ENCODE data around the gene SRPK2. TPM values are rescaled to one million over a fixed set of nuclear protein-coding genes. Genes with fewer than 3 reads are reported as not detected.

The SRPK2 gene
- polyA plus RNA-seq, 1 donor from 2014 or later: 118 TPM

GRCh38 chr7:105369944-105370343 is 18.8 kb downstream of the SRPK2 start:
- H3K4me3 ChIP-seq (ENCODE audit: low read length): no peak overlapping the region
- no peak overlapping the region for H3K9ac ChIP-seq (ENCODE audit: low read length)
- peaks cover 28% of the 10 kb centered on the region for H3K79me2 ChIP-seq (replicated peaks; ENCODE audit: insufficient read depth, low read length)
- no peak overlapping the region for H3K4me2 ChIP-seq (ENCODE audit: low read length)
- no peaks in the 10 kb centered on the region for H3F3A ChIP-seq (ENCODE audit: insufficient read depth, low read length, poor library complexity, severe bottlenecking)
- no peaks in the 10 kb centered on the region for H3K9me2 ChIP-seq (ENCODE audit: insufficient read depth, low read length)
- no peak overlapping the region for H2AFZ ChIP-seq (ENCODE audit: low read depth, low read length)
- H3K27ac ChIP-seq (ENCODE audit: low read length): no peak overlapping the region
- no peaks in the 10 kb centered on the region for H3K36me3 ChIP-seq (ENCODE audit: insufficient read depth, low read length)
- no peaks in the 10 kb centered on the region for H3K9me3 ChIP-seq (ENCODE audit: low read length)
- H4K20me1 ChIP-seq (ENCODE audit: insufficient read depth): no peaks in the 10 kb centered on the region
- H3K27me3 ChIP-seq (ENCODE audit: insufficient read depth, low read depth, low read length): no peaks in the 10 kb centered on the region
- TF ChIP-seq, protein P1, sequence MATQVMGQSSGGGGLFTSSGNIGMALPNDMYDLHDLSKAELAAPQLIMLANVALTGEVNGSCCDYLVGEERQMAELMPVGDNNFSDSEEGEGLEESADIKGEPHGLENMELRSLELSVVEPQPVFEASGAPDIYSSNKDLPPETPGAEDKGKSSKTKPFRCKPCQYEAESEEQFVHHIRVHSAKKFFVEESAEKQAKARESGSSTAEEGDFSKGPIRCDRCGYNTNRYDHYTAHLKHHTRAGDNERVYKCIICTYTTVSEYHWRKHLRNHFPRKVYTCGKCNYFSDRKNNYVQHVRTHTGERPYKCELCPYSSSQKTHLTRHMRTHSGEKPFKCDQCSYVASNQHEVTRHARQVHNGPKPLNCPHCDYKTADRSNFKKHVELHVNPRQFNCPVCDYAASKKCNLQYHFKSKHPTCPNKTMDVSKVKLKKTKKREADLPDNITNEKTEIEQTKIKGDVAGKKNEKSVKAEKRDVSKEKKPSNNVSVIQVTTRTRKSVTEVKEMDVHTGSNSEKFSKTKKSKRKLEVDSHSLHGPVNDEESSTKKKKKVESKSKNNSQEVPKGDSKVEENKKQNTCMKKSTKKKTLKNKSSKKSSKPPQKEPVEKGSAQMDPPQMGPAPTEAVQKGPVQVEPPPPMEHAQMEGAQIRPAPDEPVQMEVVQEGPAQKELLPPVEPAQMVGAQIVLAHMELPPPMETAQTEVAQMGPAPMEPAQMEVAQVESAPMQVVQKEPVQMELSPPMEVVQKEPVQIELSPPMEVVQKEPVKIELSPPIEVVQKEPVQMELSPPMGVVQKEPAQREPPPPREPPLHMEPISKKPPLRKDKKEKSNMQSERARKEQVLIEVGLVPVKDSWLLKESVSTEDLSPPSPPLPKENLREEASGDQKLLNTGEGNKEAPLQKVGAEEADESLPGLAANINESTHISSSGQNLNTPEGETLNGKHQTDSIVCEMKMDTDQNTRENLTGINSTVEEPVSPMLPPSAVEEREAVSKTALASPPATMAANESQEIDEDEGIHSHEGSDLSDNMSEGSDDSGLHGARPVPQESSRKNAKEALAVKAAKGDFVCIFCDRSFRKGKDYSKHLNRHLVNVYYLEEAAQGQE (IDR thresholded peaks at IDR 0.05; ENCODE audit: borderline replicate concordance): no peak
- TF ChIP-seq RAD21 (conservative IDR thresholded peaks at IDR 0.05) (no peak), MXI1 (conservative IDR thresholded peaks at IDR 0.05; ENCODE audit: poor library complexity, severe bottlenecking) (no peak), CTCF (IDR thresholded peaks at IDR 0.05; ENCODE audit: poor library complexity, severe bottlenecking) (no peak), SMC3 (conservative IDR thresholded peaks at IDR 0.05; ENCODE audit: poor library complexity) (no peak), TAF1 (IDR thresholded peaks at IDR 0.05; ENCODE audit: low read depth) (no peak), POLR2AphosphoS5 (IDR thresholded peaks at IDR 0.05) (no peak), EZH2 (IDR thresholded peaks at IDR 0.05; ENCODE audit: borderline replicate concordance, insufficient read depth, low read length, poor library complexity, severe bottlenecking) (no peak), EP300 (conservative IDR thresholded peaks at IDR 0.05; ENCODE audit: poor library complexity, severe bottlenecking) (no peak)

DNA sequence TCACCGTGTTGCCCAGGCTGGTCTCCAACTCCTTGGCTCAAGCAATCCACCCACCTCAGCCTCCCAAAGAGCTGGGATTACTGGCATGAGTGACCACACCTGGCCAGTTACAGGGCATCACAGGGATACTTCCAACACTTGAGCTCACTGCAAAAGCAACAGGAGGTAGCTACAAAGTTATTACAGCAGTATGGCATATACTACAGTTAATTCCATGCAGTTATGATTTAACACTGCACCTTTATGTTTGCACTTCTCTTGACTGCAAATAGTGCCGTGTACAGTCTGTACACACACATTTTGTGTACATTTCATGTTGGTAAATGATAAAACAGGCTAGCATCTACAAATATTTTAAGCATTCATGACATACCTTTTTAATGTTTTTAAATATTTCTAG is 21.3 kb downstream of the SRPK2 start:
- H4K20me1 ChIP-seq (ENCODE audit: insufficient read depth): no peaks in the 10 kb centered on the region

More for the DNA sequence above, 21.3 kb downstream of the SRPK2 start:
- H3K9me3 ChIP-seq (ENCODE audit: low read length): no peaks in the 10 kb centered on the region
- H3K9ac ChIP-seq (ENCODE audit: low read length): no peak overlapping the region
- H3K36me3 ChIP-seq (ENCODE audit: insufficient read depth, low read length): no peaks in the 10 kb centered on the region
- H3K79me2 ChIP-seq (replicated peaks; ENCODE audit: insufficient read depth, low read length): peaks cover 16% of the 10 kb centered on the region
- no peak overlapping the region for H2AFZ ChIP-seq (ENCODE audit: low read depth, low read length)
- H3K27me3 ChIP-seq (ENCODE audit: insufficient read depth, low read depth, low read length): no peaks in the 10 kb centered on the region
- H3K4me2 ChIP-seq (ENCODE audit: low read length): no peak overlapping the region
- no peak for TF ChIP-seq RAD21 (conservative IDR thresholded peaks at IDR 0.05)
- TF ChIP-seq, protein P1 (IDR thresholded peaks at IDR 0.05; ENCODE audit: borderline replicate concordance): no peak
- TF ChIP-seq EZH2 (IDR thresholded peaks at IDR 0.05; ENCODE audit: borderline replicate concordance, insufficient read depth, low read length, poor library complexity, severe bottlenecking): no peak
- no peak for TF ChIP-seq TAF1 (IDR thresholded peaks at IDR 0.05; ENCODE audit: low read depth)
- no peak for TF ChIP-seq CTCF (IDR thresholded peaks at IDR 0.05; ENCODE audit: poor library complexity, severe bottlenecking)
- TF ChIP-seq POLR2AphosphoS5 (IDR thresholded peaks at IDR 0.05): no peak
- no peaks in the 10 kb centered on the region for H3K9me2 ChIP-seq (ENCODE audit: insufficient read depth, low read length)
- no peak overlapping the region for H3K4me3 ChIP-seq (ENCODE audit: low read length)
- H3K27ac ChIP-seq (ENCODE audit: low read length): no peak overlapping the region
- no peaks in the 10 kb centered on the region for H3F3A ChIP-seq (ENCODE audit: insufficient read depth, low read length, poor library complexity, severe bottlenecking)

Data from neural cell (in vitro differentiated cells).